ENCODE data around the gene JARID2. TPM values are rescaled to one million over a fixed set of nuclear protein-coding genes. Genes with fewer than 3 reads are reported as not detected.

Gene JARID2
- total RNA-seq, 1 experiment from 2014 or later: 180 TPM

- no peak for TF ChIP-seq CTCF (IDR thresholded peaks at IDR 0.05)
- no peak for TF ChIP-seq ZMAT4 (CRISPR knock-in tag; IDR thresholded peaks at IDR 0.05)
- no peak for TF ChIP-seq SOX15 (CRISPR knock-in tag; IDR thresholded peaks at IDR 0.05)
- no peak for TF ChIP-seq PRRX2 (CRISPR knock-in tag; IDR thresholded peaks at IDR 0.05)
Observed at GRCh38 chr6:15349379-15349778, 103.5 kb downstream of the JARID2 start (continued).

GRCh38 chr6:15350386-15351083 lies 104.7 kb downstream of the JARID2 start:
- Mint-ChIP-seq H3K36me3 (no peaks in the 10 kb centered on the region), H3K4me3 (no peak overlapping the region; the same call in 1 of the 2 replicates), H3K27ac (0 out of 2 replicates have a peak overlapping the region, but pooled peaks have one; percentile 42), H3K9me3 (no peaks in the 10 kb centered on the region), H3K27me3 (ENCODE audit: low read depth) (no peaks in the 10 kb centered on the region), H3K4me1 (peaks cover 88% of the 10 kb centered on the region)
- no peak for TF ChIP-seq ATF2 (CRISPR knock-in tag; IDR thresholded peaks at IDR 0.05; ENCODE audit: borderline replicate concordance, low read depth)
- TF ChIP-seq ZNF219 (CRISPR knock-in tag; IDR thresholded peaks at IDR 0.05; ENCODE audit: borderline replicate concordance): no peak
- TF ChIP-seq NR3C1 (CRISPR knock-in tag; conservative IDR thresholded peaks at IDR 0.05; ENCODE audit: low read depth): no peak
- TF ChIP-seq ZNF512 (CRISPR knock-in tag; IDR thresholded peaks at IDR 0.05; ENCODE audit: borderline replicate concordance): no peak
- TF ChIP-seq ZNF281 (CRISPR knock-in tag; IDR thresholded peaks at IDR 0.05): no peak
- ChIA-PET POLR2A (no interaction called here), CTCF (interaction anchor here (1.0 kb wide), 1 partner anchor 90 kb away, joined by 3 read pairs; no protein-coding TSS in a partner anchor)
- ATAC-seq (no peak), DNase-seq (ENCODE audit: low spot score) (no peak)

- Mint-ChIP-seq H3K4me3 (no peak overlapping the region), H3K4me1 (peaks cover 87% of the 10 kb centered on the region), H3K9me3 (no peaks in the 10 kb centered on the region), H3K36me3 (no peaks in the 10 kb centered on the region), H3K27ac (peak overlapping the region; percentile 39), H3K27me3 (ENCODE audit: low read depth) (no peaks in the 10 kb centered on the region)
- ATAC-seq: peak; percentile 43
- POLR2A ChIA-PET: no interaction called here
- CTCF ChIA-PET: interaction anchor here (0.6 kb wide), 1 partner anchor 140 kb away, joined by 4 read pairs; no protein-coding TSS in a partner anchor
- no peak for DNase-seq (ENCODE audit: low spot score)
- TF ChIP-seq GTF2I (CRISPR knock-in tag; conservative IDR thresholded peaks at IDR 0.05): no peak
- TF ChIP-seq IRF1 (CRISPR knock-in tag; IDR thresholded peaks at IDR 0.05): no peak
- no peak for TF ChIP-seq RORB (CRISPR knock-in tag; IDR thresholded peaks at IDR 0.05)
- no peak for TF ChIP-seq NR3C1 (CRISPR knock-in tag; conservative IDR thresholded peaks at IDR 0.05; ENCODE audit: low read depth)
- no peak for TF ChIP-seq ZSCAN18 (CRISPR knock-in tag; IDR thresholded peaks at IDR 0.05)
- TF ChIP-seq FOXP4 (CRISPR knock-in tag; IDR thresholded peaks at IDR 0.05): no peak
- no peak for TF ChIP-seq JAZF1 (CRISPR knock-in tag; IDR thresholded peaks at IDR 0.05)
- TF ChIP-seq ERG (CRISPR knock-in tag; IDR thresholded peaks at IDR 0.05): no peak
- no peak for TF ChIP-seq ESRRA (CRISPR knock-in tag; IDR thresholded peaks at IDR 0.05; ENCODE audit: borderline replicate concordance)
- no peak for TF ChIP-seq SP1 (CRISPR knock-in tag; conservative IDR thresholded peaks at IDR 0.05)
Observed at GRCh38 chr6:15351631-15352030, 105.8 kb downstream of the JARID2 start.

Data from WTC11 (cell line).